Measurements from ENCODE around the gene ZNF320. TPM values are rescaled to one million over a fixed set of nuclear protein-coding genes. Genes with fewer than 3 reads are reported as not detected.

The ZNF320 gene
- total RNA-seq, 1 donor from 2014 or later, result 9.3 TPM

Other genes with a start within 250 kb of the ZNF320 start
- gene ZNF611, start 162.6 kb downstream of the ZNF320 start, total RNA-seq, result 23.1 TPM
- gene ZNF600, start 110.8 kb downstream of the ZNF320 start, total RNA-seq, result 8.4 TPM
- 11.1 TPM for gene ZNF28, start 76.0 kb downstream of the ZNF320 start, total RNA-seq
- 10.5 TPM for gene ZNF468, start 40.0 kb downstream of the ZNF320 start, total RNA-seq
- gene ZNF888, start 25.8 kb upstream of the ZNF320 start, total RNA-seq, result 2.6 TPM
- 4.8 TPM for gene ZNF816, start 65.2 kb upstream of the ZNF320 start, total RNA-seq
- not detected for gene ERVV-1, start 116.3 kb upstream of the ZNF320 start, total RNA-seq
- gene ERVV-2, start 147.1 kb upstream of the ZNF320 start, total RNA-seq, result not detected
- 32.8 TPM for gene ZNF160, start 205.8 kb upstream of the ZNF320 start, total RNA-seq
- 12.7 TPM for gene ZNF415, start 235.3 kb upstream of the ZNF320 start, total RNA-seq

Data from mesenteric fat pad (tissue), 1 donor.